SH-SY5Y (cell line): ENCODE results near the gene CTBS.

Source experiments
- GATA2 ChIP-seq: IDR thresholded peaks from 2 replicates; pipeline ENCODE4 v1.6.1; 2011; ENCODE audit warnings: mild to moderate bottlenecking, low read depth, low read length
- GATA3 ChIP-seq: IDR thresholded peaks from 2 replicates; pipeline ENCODE4 v1.6.1; 2011; ENCODE audit warnings: low read depth, mild to moderate bottlenecking, low read length, moderate library complexity

CTBS gene

GRCh38 chr1:84603223-84603622 lies 29.0 kb upstream of the CTBS start:
- TF ChIP-seq GATA3 (no peak), GATA2 (no peak)

- no peak for TF ChIP-seq GATA3
Measured at GRCh38 chr1:84600796-84601195, 26.6 kb upstream of the CTBS start.

DNA sequence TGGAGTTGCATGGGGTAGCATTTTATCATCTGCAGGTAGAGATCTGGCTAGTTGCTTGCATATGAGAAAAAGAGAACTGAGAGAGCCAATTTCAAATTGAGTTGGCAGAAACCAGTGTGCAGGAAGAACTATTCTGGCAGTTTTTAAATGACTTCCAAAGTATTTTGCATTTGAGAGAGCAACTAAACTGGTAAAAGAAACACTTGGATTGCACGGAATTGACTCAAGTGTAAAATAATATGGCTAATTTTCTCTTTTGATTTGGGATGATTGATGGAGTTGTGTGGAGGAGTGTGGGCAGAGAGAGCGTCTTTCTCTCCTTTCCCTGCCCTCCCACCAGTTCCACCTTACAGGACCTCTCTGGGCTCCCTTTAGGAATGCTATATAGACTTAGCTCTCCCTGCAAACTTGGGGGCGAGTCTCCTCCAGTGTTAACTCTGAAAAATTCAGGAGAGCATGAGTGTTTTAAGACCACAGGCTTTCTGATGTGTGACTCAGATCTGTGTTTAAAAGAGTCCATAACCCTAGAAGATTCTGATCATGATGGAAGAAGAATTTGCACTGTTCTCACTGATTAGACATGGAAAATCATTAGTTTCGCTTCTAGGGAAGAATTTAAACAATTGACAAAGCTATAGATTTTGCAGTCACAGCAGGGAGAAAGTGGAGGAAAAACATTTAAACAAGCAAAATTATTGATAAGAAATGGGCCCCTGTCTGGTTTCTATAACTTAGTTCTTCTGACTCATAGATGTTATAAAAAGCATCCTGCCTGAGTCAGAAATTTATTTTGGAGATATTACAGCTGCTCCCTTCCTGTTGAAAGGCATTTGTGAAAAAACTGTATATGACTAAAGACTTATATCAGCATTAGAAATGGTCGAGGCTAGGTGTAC lies 24.9 kb upstream of the CTBS start:
- TF ChIP-seq GATA2 (no peak), GATA3 (no peak)

DNA sequence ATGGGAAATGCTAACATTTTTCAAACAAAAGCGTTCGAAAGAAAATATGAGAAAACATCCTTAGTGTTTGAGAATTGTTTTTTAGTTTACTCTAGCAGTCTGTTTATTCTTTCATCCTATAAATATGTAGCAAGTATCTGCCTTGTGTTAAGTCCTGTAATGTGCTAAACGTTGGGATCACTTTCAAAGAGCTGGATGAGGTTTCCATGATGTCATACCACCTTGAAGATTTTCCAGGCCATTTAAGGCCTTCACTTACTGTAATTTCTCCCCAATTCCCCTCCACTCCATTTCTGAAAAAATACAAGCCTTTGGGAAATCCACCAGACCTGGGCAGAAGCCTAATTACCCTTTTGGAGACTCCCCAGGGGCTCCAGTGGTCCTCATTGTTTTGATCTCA lies 24.2 kb upstream of the CTBS start:
- TF ChIP-seq GATA2, result no peak
- no peak for TF ChIP-seq GATA3

DNA sequence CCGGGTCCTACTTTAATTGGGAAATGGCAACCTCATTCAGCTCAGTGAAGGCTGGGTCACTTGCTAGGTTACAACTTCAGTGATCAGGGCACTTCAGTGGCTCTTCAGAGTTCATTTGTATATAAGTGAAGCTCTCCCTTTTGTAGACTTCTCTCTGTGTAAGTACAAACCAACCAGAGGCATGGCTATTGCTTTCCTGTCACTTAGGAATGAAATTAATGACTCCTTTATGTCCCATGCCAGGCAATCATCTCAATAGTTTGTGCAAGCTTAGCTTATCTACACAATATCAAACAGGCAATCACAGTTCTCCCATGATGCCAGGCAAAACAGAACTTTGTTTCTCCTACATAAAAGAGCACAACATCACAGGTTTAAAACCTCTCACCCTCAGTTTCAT lies 22.8 kb upstream of the CTBS start:
- TF ChIP-seq GATA3 (no peak), GATA2 (no peak)

DNA sequence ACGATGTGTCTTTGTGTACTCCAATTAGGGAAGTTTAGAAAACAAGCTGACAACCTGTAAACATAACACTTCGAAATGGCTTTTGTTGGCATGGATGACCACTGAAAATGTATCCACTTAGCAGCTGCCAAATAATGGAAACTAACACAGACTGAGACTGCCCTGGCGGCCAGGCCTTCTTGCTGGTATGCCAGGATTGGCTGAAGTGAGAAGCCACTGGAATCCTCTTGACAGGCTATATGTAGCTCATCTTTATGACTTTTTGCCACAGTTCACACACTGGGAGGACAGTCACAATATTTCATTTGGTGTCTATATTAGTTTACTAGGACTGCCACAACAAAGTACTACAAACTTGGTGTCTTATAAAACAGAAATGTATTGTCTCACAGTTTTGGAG lies 12.9 kb upstream of the CTBS start:
- TF ChIP-seq GATA2 (no peak), GATA3 (no peak)

DNA sequence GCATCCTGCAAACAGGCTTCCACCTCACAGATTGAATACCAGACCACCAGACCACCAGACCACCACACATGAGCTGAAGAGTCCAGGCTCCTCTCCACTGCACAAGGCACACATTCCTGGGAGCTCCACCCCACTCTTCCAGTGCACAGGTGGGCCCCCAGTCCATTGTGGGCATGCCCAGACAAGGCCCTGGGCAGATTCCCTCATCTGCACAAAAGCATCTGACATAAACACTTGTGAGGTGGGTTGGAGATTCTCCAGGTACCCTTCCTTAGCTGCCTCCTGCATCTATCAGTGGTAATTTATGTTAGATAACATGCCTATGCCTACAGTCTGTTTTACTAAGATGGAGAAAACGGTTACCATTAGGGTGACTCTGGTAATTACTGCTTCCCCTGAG lies 11.6 kb upstream of the CTBS start:
- TF ChIP-seq GATA3 (no peak), GATA2 (no peak)

- TF ChIP-seq GATA3 (no peak), GATA2 (no peak)
Measured at GRCh38 chr1:84584126-84584525, 9.9 kb upstream of the CTBS start.

- TF ChIP-seq GATA2 (no peak), GATA3 (no peak)
Measured at GRCh38 chr1:84583648-84584047, 9.4 kb upstream of the CTBS start.

DNA sequence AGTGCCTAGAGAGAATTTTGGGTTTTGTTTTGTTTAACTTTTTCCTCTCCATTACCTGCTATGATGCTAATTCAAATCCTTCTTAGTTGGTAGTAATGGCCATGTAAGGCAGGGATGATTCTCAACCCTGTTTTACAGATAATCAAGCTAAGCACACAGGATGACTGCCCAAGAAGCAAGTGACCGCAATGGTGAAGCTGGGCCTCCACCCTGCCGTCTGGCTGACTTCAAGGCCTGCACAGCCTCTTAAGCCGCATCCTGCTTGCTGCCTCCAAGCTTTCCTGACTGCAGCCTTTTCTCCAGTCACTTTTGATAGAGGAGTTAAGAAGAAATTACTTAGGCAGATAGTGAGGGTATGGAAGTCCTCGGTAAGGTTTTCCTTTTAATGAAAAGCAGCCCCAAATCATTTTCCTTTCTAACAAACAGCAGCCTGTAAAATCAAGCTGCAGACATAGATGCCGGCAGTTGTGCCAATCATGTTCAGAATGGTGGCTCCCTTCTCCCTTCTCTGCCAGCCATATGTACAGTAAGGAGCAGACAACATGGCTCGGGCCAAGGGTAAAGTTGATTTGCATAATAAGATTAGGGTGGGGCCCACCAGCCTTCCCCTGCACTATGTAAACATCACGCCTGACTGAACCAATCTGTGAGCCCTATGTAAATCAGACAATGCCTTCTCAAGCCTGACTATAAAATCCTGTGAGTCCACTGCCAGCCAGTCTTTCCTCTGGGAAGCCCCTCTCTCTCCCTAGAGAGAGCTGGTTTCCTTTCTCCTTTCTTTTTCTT lies 8.8 kb upstream of the CTBS start:
- TF ChIP-seq GATA3 (no peak), GATA2 (no peak)

DNA sequence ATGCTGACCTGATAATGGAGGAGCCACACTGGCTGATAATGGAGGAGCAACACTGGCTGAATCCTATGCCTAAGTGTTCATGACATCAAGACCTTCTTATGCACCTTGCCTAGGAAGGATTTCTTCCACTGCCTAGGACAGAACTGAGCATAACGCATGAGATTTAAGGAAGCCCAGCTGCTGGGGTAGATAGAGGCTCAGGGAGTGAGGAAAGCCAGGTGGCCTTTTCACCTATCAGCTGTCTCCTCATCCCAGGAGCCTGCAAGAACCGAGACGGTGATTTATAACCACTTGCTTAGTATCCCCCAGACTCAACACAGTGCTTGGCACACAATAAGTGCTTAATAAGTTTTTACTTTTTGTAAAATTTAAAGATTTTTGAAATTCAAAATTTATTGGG lies 7.4 kb upstream of the CTBS start:
- TF ChIP-seq GATA2 (no peak), GATA3 (no peak)

GRCh38 chr1:84574936-84575335 lies 696 bp upstream of the CTBS start:
- TF ChIP-seq GATA3 (no peak), GATA2 (no peak)

DNA sequence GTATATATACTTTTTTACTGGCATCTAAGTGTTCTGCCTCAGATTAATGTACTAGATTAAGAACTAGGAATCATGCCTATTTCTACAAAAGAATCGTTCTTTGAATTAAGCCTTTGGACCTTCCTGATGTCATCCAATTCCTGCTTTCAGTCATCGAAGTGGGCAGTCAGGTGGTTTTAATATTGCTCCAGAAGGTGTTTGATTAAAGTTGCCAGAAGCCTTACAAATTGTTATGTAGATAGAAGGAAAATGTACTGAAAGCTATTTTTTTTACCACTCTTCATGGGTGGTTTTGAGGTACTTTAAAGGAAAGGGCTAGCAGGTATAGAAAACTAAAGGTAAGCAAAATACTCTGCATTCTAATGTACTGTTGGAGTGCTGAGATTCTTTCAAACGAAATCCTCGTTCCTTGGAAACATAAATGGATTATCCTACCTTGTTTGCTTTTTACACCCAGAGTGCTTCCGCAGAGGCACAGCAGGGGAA lies 716 bp downstream of the CTBS start:
- no peak for TF ChIP-seq GATA3
- TF ChIP-seq GATA2, result no peak

DNA sequence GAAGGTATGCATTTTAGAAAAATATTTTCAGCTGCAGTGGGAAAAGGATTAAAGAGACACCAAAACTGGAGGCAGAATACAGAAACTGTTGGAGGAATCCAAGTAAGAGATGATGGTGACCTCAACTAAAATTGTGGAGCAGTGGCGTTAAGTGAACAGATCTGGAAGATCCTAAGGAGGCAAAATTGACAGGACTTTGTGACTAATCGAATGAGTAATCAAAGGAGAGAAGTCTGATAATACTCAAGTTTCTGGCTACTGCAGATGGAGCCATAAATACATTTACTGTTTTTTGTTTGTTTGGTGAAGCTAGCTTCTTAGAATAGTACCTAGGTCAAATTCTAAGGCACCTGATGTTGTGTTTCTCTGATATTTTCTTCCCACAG lies 3.1 kb downstream of the CTBS start:
- TF ChIP-seq GATA3, result no peak
- TF ChIP-seq GATA2, result no peak

DNA sequence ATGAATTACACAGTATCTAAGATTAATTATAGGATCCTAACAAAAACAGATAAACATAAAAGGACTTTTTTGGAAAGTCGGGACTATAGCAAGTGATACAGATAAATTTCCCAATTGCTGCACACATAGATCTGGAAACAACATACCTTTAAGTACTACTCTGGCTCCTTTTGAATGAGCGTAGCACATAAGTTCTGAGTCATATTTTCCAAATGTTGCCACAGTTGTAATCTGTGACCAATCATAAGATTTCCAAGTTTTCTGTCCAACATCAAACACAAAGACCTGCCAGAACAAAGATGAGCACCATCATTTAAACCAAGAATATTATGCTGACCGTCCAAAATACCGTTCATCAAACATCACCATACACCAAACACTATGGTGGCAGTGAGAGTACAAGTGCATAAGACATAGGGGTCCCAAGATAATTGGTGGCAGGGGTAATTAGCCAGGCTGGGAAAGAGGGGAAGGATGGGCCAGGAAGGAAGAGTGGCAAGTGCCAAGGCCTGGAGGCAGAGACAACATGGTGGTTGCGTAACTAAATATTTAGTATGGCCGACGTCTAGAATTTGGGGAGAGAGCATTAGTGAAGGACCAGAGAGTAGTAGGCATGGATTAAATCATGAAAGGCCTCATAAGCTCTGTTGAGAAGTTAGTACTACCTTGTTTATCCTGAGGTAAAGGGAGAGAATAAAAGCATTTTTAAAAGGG lies 3.6 kb downstream of the CTBS start:
- no peak for TF ChIP-seq GATA2
